ENCODE results near the gene RFTN1.

RFTN1 gene

DNA sequence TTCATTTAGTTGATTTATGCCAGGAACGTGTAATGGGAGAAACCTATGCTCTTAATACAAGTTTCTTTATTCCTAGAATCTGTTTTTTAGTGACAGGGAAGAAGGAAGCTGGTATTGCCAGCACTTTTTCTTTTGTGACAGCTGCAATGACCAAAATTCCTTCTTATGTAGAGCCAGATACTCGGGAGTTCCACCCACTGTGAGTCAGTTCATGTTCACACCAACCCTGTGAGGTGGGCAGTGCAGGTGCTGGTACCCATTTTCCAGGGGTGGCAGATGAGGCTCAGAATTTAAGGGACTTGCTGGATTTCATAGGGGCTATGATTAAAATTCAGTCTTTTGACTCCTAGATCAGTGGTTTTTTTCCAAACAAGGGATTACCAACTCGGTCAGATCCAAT lies 213.8 kb downstream of the RFTN1 start:
- no peak overlapping the region for H3K9ac ChIP-seq (ENCODE audit: low read depth, low read length, poor library complexity)
- H3K4ac ChIP-seq (ENCODE audit: low read length): no peak overlapping the region
- H2BK15ac ChIP-seq (ENCODE audit: low read length): no peak overlapping the region
- DNase-seq (ENCODE audit: low spot score): no peak
- H3K36me3 ChIP-seq (replicated peaks in 1 of 2; ENCODE audit: control insufficient read depth in 2 of 2, insufficient read depth in 2 of 2, low read length in 2 of 2): peaks cover 6 to 84% of the 10 kb centered on the region in 2 donors
- H3K27ac ChIP-seq (replicated peaks; ENCODE audit: low read length): no peak overlapping the region
- no peak overlapping the region for H2AFZ ChIP-seq (ENCODE audit: low read length)
- H2BK120ac ChIP-seq (ENCODE audit: low read depth, low read length): no peak overlapping the region
- H3K4me3 ChIP-seq (ENCODE audit: low read length in 2 of 2): no peak overlapping the region
- no peak overlapping the region for H3K4me2 ChIP-seq (ENCODE audit: insufficient read depth, low read length, poor library complexity, severe bottlenecking)
- H4K8ac ChIP-seq (ENCODE audit: low read depth, low read length): no peak overlapping the region
- no peak overlapping the region for H2BK5ac ChIP-seq (ENCODE audit: low read length)
- no peaks in the 10 kb centered on the region for H3K27me3 ChIP-seq (ENCODE audit: control insufficient read depth in 3 of 3, insufficient read depth in 3 of 3, low read depth in 1 of 3, low read length in 3 of 3)
- no peak overlapping the region for H3K14ac ChIP-seq (ENCODE audit: low read length)
- H3K9me3 ChIP-seq (replicated peaks in 1 of 2; ENCODE audit: control insufficient read depth in 2 of 2, insufficient read depth in 1 of 2, low read depth in 1 of 2, low read length in 2 of 2): peaks cover 4 to 27% of the 10 kb centered on the region in 2 donors
- no peak overlapping the region for H3K18ac ChIP-seq (ENCODE audit: low read length)
- no peak overlapping the region for H2AK5ac ChIP-seq (ENCODE audit: low read depth, low read length)
- no peak overlapping the region for H2BK12ac ChIP-seq (ENCODE audit: low read length)
- H4K91ac ChIP-seq (ENCODE audit: low read depth, low read length, poor library complexity): no peak overlapping the region
- H3K4me1 ChIP-seq (ENCODE audit: control insufficient read depth in 2 of 2, insufficient read depth in 1 of 2, low read depth in 1 of 2, low read length in 2 of 2): peaks cover 7 to 10% of the 10 kb centered on the region in 2 donors
- WGBS, 2 donors (ENCODE audit: extremely low coverage in 2 of 2, insufficient read length in 2 of 2, insufficient replicate concordance in 1 of 2): no CpG with 5 or more reads among the region's 3 CpGs
- no peaks in the 10 kb centered on the region for H3K79me1 ChIP-seq (ENCODE audit: low read depth, low read length)
- no peak overlapping the region for H3K23ac ChIP-seq (ENCODE audit: low read depth, low read length, poor library complexity)

DNA sequence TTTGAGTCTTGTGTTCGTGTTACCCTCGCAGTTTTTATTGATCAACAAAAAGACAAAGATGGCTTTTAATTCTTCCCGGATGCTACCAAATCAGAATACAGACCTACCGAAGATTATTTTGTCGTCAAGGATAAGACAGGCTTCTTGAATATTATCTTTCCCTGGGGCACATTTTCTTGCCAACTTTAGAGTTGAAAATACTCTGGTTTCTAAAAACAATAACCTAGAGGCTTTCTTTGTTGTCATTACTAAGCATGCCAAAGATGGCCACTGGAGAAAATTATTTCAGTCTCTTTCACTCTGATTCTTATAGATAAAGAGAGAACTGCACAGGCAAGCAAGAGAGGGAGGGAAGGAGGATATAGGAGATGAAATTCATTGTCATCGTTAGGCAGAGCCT lies 214.6 kb downstream of the RFTN1 start:
- no peak overlapping the region for H3K4ac ChIP-seq (ENCODE audit: low read length)
- H2BK5ac ChIP-seq (ENCODE audit: low read length): no peak overlapping the region
- H3K9ac ChIP-seq (ENCODE audit: low read depth, low read length, poor library complexity): no peak overlapping the region
- H4K8ac ChIP-seq (ENCODE audit: low read depth, low read length): no peak overlapping the region
- H2BK120ac ChIP-seq (ENCODE audit: low read depth, low read length): no peak overlapping the region
- H3K36me3 ChIP-seq (replicated peaks in 1 of 2; ENCODE audit: control insufficient read depth in 2 of 2, insufficient read depth in 2 of 2, low read length in 2 of 2): peaks cover 4 to 77% of the 10 kb centered on the region in 2 donors
- no peak overlapping the region for H2BK15ac ChIP-seq (ENCODE audit: low read length)
- H2AK5ac ChIP-seq (ENCODE audit: low read depth, low read length): no peak overlapping the region
- H2AFZ ChIP-seq (ENCODE audit: low read length): no peak overlapping the region
- H3K14ac ChIP-seq (ENCODE audit: low read length): no peak overlapping the region
- no peak overlapping the region for H3K4me3 ChIP-seq (ENCODE audit: low read length in 2 of 2)
- WGBS, 2 donors (ENCODE audit: extremely low coverage in 2 of 2, insufficient read length in 2 of 2, insufficient replicate concordance in 1 of 2): no CpG with 5 or more reads among the region's 6 CpGs
- peaks cover 7 to 10% of the 10 kb centered on the region in 2 donors for H3K4me1 ChIP-seq (ENCODE audit: control insufficient read depth in 2 of 2, insufficient read depth in 1 of 2, low read depth in 1 of 2, low read length in 2 of 2)
- H4K91ac ChIP-seq (ENCODE audit: low read depth, low read length, poor library complexity): no peak overlapping the region
- H3K27me3 ChIP-seq (ENCODE audit: control insufficient read depth in 3 of 3, insufficient read depth in 3 of 3, low read depth in 1 of 3, low read length in 3 of 3): no peaks in the 10 kb centered on the region
- no peak overlapping the region for H3K4me2 ChIP-seq (ENCODE audit: insufficient read depth, low read length, poor library complexity, severe bottlenecking)
- H3K23ac ChIP-seq (ENCODE audit: low read depth, low read length, poor library complexity): no peak overlapping the region
- H2BK12ac ChIP-seq (ENCODE audit: low read length): no peak overlapping the region
- H3K18ac ChIP-seq (ENCODE audit: low read length): no peak overlapping the region
- no peak overlapping the region for H3K27ac ChIP-seq (replicated peaks; ENCODE audit: low read length)
- DNase-seq (ENCODE audit: low spot score): no peak
- no peaks in the 10 kb centered on the region for H3K79me1 ChIP-seq (ENCODE audit: low read depth, low read length)
- H3K9me3 ChIP-seq (replicated peaks in 1 of 2; ENCODE audit: control insufficient read depth in 2 of 2, insufficient read depth in 1 of 2, low read depth in 1 of 2, low read length in 2 of 2): peaks cover 5 to 32% of the 10 kb centered on the region in 2 donors

GRCh38 chr3:16297997-16298885 lies 215.3 kb downstream of the RFTN1 start:
- Histone ChIP-seq H2AK5ac (ENCODE audit: low read depth, low read length) (no peak overlapping the region), H2BK12ac (ENCODE audit: low read length) (no peak overlapping the region), H3K27me3 (ENCODE audit: control insufficient read depth in 3 of 3, insufficient read depth in 3 of 3, low read depth in 1 of 3, low read length in 3 of 3) (no peaks in the 10 kb centered on the region), H2BK15ac (ENCODE audit: low read length) (no peak overlapping the region), H2BK5ac (ENCODE audit: low read length) (no peak overlapping the region), H3K4me1 (ENCODE audit: control insufficient read depth in 2 of 2, insufficient read depth in 1 of 2, low read depth in 1 of 2, low read length in 2 of 2) (peaks cover 7 to 10% of the 10 kb centered on the region in 2 donors), H4K8ac (ENCODE audit: low read depth, low read length) (no peak overlapping the region), H4K91ac (ENCODE audit: low read depth, low read length, poor library complexity) (no peak overlapping the region), H3K4me2 (ENCODE audit: insufficient read depth, low read length, poor library complexity, severe bottlenecking) (no peak overlapping the region), H3K9ac (ENCODE audit: low read depth, low read length, poor library complexity) (no peak overlapping the region), H2AFZ (ENCODE audit: low read length) (no peak overlapping the region), H3K79me1 (ENCODE audit: low read depth, low read length) (no peaks in the 10 kb centered on the region), H3K4me3 (ENCODE audit: low read length in 2 of 2) (no peak overlapping the region), H3K36me3 (replicated peaks in 1 of 2; ENCODE audit: control insufficient read depth in 2 of 2, insufficient read depth in 2 of 2, low read length in 2 of 2) (peaks cover 4 to 70% of the 10 kb centered on the region in 2 donors), H3K14ac (ENCODE audit: low read length) (no peak overlapping the region), H2BK120ac (ENCODE audit: low read depth, low read length) (no peak overlapping the region), H3K23ac (ENCODE audit: low read depth, low read length, poor library complexity) (no peak overlapping the region), H3K4ac (ENCODE audit: low read length) (no peak overlapping the region), H3K27ac (replicated peaks; ENCODE audit: low read length) (no peak overlapping the region), H3K9me3 (replicated peaks in 1 of 2; ENCODE audit: control insufficient read depth in 2 of 2, insufficient read depth in 1 of 2, low read depth in 1 of 2, low read length in 2 of 2) (peaks cover 5 to 39% of the 10 kb centered on the region in 2 donors), H3K18ac (ENCODE audit: low read length) (no peak overlapping the region)
- WGBS, 2 donors (ENCODE audit: extremely low coverage in 2 of 2, insufficient read length in 2 of 2, insufficient replicate concordance in 1 of 2): no CpG with 5 or more reads among the region's 9 CpGs
- DNase-seq (ENCODE audit: low spot score): no peak

- DNase-seq (ENCODE audit: low spot score): no peak
- Histone ChIP-seq H3K36me3 (replicated peaks in 1 of 2; ENCODE audit: control insufficient read depth in 2 of 2, insufficient read depth in 2 of 2, low read length in 2 of 2) (peaks cover 4 to 58% of the 10 kb centered on the region in 2 donors), H3K18ac (ENCODE audit: low read length) (no peak overlapping the region), H3K14ac (ENCODE audit: low read length) (no peak overlapping the region), H3K23ac (ENCODE audit: low read depth, low read length, poor library complexity) (no peak overlapping the region), H3K27ac (replicated peaks; ENCODE audit: low read length) (no peak overlapping the region), H2AFZ (ENCODE audit: low read length) (no peak overlapping the region), H3K27me3 (ENCODE audit: control insufficient read depth in 3 of 3, insufficient read depth in 3 of 3, low read depth in 1 of 3, low read length in 3 of 3) (no peaks in the 10 kb centered on the region), H2BK120ac (ENCODE audit: low read depth, low read length) (no peak overlapping the region), H3K4me2 (ENCODE audit: insufficient read depth, low read length, poor library complexity, severe bottlenecking) (no peak overlapping the region), H3K4me3 (ENCODE audit: low read length in 2 of 2) (no peak overlapping the region), H2BK12ac (ENCODE audit: low read length) (no peak overlapping the region), H3K9ac (ENCODE audit: low read depth, low read length, poor library complexity) (no peak overlapping the region), H2BK5ac (ENCODE audit: low read length) (no peak overlapping the region), H3K4ac (ENCODE audit: low read length) (no peak overlapping the region), H2BK15ac (ENCODE audit: low read length) (no peak overlapping the region), H4K91ac (ENCODE audit: low read depth, low read length, poor library complexity) (no peak overlapping the region), H3K4me1 (ENCODE audit: control insufficient read depth in 2 of 2, insufficient read depth in 1 of 2, low read depth in 1 of 2, low read length in 2 of 2) (no peaks in the 10 kb centered on the region), H2AK5ac (ENCODE audit: low read depth, low read length) (no peak overlapping the region), H4K8ac (ENCODE audit: low read depth, low read length) (no peak overlapping the region), H3K79me1 (ENCODE audit: low read depth, low read length) (no peaks in the 10 kb centered on the region), H3K9me3 (replicated peaks in 1 of 2; ENCODE audit: control insufficient read depth in 2 of 2, insufficient read depth in 1 of 2, low read depth in 1 of 2, low read length in 2 of 2) (peaks cover 5 to 46% of the 10 kb centered on the region in 2 donors)
- WGBS, 2 donors (ENCODE audit: extremely low coverage in 2 of 2, insufficient read length in 2 of 2, insufficient replicate concordance in 1 of 2): no CpG with 5 or more reads among the region's 3 CpGs
These were observed 218.1 kb downstream of the RFTN1 start for GRCh38 chr3:16295298-16295890.

Measured in neuronal stem cell (in vitro differentiated cells).